CD4-positive, alpha-beta T cell treated with Interferon gamma for 1 hour (primary cell): ENCODE measurements around the gene CENPA.
"Not testable (repeated sequence)": the region's sequence is repeated elsewhere in the genome, so short reads cannot be mapped to it uniquely, and the experiment has no call there.

ENCODE experiments used
- DNase-seq: peaks from one replicate; pipeline ENCODE4 v3.0.0-alpha.2; 2020

Gene CENPA

DNA sequence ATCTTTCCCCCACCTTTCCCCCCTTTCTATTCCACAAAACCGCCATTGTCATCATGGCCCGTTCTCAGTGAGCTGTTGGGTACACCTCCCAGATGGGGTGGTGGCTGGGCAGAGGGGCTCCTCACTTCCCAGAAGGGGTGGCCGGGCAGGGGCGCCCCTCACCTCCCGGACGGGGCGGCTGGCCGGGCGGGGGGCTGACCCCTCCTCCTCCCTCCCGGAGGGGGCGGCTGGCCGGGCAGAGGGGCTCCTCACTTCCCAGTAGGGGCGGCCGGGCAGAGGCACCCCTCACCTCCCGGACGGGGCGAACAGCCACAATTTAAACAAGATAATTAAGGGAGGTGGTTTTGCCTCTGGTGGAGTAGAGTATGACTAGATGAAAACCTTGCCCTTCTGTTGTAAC is 9.3 kb downstream of the CENPA start:
- not testable (repeated sequence) for DNase-seq

- no peak for DNase-seq
Observed at GRCh38 chr2:26801328-26801727, 15.5 kb downstream of the CENPA start.

- no peak for DNase-seq
Observed at GRCh38 chr2:26801796-26802195, 15.9 kb downstream of the CENPA start.

DNA sequence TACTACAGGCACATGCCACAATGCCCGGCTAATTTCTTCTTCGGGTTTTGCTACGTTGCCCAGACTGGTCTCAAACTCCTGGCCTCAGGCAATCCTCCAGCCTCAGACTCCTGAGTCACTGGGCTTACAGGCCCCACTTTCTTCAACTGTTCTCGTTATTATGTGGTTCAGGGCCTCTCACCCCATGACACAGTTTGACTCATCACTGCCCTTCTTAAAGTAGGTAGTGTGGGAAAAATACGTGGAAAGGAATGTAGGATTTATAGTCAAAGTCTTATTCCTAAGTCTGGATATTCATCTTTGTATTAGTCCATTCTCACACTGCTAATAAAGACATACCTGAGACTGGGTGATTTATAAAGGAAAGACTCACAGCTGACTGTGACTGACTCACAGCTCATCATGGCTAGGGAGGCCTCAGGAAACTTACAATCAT is 19.4 kb downstream of the CENPA start:
- no peak for DNase-seq

- DNase-seq, result no peak
Observed at GRCh38 chr2:26807788-26808460, 22.1 kb downstream of the CENPA start.

- no peak for DNase-seq
Observed at GRCh38 chr2:26809211-26809610, 23.4 kb downstream of the CENPA start.

DNA sequence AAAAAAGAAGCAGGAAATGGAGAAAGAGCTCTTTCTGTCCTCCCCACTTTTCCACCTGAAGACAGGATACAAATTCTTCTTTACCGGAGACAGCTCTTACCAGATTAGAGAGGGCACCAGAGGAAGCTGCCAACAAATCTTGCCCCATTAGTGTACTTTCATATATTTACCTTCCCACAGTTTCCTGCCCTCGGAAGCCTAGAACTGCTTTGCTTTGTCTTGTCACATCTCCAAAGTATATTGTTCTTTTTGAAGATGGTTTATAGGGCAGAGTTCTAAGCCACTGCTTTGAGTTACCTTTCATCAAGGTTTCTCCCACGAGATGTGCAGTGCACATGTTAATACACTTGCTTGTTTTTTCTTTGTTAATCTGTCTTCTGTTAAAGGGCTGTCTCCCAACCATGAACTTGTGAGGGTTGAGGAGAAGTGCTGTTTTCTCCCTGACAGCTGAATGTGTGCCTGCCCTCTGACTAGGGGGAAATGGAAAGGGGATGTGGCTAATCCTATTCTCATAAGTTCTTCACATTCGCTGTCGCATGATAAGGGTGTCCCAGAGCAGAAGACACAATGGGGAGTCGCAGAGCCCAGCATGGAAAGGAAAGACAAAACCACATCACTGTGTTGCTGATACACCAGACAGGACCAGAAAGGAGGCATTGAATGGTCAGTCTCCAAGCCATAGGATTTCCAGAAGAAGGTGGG is 24.2 kb downstream of the CENPA start:
- DNase-seq, result no peak

DNA sequence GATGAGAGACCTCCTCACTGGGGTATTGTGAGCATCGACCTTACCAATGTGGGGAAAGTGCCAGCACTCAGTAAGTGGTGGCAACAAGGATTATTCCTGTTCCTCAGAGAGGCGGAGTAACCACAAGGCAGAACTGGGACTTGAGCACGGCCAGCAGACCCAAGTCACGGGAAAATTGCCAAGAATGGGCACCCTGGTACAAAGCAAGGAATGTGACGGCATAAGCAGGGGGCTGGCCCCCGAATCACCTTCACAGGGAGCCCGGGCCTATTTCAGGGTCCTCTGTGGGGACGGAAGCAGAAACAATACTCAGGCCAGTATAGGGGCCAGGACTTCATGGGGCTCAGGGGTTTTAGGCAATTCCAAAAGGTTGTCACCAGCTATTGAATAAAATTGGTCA is 25.4 kb downstream of the CENPA start:
- no peak for DNase-seq

DNA sequence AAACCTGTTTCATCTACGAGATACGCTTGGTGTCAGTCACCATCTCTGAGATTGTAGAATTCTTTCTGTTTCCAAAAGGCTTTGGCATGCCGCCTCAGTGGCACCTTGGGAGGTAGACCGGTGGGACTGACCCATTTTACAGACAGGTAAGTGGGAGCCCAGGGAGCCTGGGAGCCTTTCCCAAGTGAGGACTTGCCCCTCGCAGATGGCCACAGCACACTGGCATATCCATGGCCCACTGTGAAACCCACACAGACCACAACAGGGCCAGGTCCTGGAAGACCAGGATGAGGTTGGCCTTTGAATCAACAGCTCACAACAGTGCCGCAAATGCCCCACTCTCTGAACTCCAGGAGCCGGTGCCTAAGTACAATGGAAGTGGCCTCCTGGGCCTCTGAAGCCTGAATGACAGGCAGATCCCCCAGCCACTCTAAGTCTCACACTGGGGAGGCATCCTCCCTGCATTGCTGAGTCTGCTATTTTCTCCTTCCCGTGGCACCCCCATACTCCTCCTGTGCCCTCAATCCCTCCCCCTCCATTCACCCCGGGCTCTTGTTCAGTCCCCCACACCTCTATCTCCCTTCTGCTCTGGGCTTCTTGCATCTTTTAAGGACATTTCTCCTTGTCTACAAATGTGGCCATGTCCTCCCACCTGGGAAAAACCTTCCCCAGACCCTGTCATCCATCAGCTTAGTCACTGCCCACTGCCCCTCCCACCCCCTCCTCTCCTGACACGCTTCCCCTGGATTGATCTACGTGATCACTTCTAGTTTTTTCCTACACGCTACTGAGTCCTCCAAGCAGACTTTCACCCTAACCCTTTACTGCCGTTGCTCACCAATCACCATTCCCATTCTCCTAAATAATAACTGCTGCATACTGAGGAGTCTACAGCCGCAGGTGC is 26.2 kb downstream of the CENPA start:
- DNase-seq, result no peak

DNA sequence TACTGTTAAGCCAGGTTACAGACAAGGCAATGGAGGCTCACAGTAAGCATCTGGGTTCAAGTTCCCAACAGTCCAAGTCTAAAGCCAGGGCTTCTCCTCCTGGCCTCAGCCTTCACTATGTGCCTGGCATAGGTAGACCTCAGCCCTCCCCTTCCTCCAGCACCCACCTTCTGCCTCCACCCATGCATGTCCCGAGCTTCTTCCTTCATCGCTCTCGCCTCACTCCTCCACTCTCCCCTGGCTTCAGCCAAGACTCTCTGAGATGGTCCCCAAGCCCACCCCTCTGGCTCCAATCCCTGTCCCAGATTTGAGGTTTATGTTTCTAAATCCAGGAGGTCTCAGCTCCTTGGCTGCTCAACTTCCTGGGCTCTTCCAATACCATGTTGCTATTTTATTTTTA is 26.9 kb downstream of the CENPA start:
- no peak for DNase-seq

- DNase-seq, result not testable (repeated sequence)
Observed at GRCh38 chr2:26814072-26814765, 28.4 kb downstream of the CENPA start.

GRCh38 chr2:26816893-26817292 is 31.0 kb downstream of the CENPA start:
- no peak for DNase-seq

DNA sequence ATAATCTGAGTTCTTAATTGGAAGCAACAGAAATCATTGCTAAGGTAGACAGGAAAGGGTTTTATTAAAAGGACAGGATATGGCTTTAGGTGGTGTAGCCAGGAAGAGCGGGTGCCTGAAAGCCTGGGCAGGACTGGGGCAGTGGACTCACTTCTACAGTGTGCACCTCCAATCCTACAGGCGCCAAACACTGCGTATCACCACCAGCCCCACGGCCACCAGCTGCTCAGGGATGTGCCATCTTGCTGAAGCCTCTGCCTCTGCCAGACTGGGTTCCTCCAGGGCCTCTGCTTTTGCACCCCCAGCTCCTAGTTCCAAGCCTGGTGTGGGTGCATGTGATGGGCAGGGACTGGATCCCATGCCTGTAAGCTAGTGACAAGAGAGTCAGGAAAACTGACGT is 32.4 kb downstream of the CENPA start:
- no peak for DNase-seq

DNA sequence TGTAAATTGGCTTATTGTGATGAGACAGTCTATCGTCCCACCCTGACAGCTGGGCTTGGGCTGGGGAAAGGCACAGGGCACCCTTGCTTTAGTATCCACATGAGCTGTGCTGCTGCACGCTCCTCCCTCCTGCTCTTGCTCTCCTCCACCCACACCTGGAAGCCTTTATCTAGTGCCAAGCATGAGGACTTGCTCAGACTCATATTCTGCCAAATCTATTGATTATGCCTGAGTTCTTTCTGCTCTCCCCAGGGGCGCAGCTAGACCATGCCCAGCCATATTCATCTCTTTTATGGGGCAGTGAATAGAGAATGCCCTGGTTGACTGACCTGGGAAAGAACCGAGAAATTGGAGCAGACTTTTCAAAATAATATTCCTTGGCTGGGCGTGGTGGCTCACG is 33.1 kb downstream of the CENPA start:
- DNase-seq, result no peak

DNA sequence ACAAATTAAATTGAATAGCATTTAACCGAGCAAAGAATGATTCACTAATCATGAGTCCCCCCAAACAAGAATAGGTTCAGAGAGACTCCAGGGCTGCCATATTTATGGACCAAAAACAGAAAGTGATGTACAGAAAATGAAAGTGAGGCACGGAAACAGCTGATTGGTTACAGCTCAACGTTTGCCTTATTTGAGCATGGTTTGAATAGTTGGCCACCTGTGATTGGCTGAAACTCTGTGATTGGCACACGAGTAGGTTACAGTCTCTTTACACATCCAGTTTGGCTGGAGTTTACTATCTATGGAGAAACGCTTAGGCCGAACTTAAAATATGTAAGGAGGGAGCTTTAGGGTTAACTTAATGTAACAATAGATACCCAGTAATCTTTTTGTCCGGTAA is 35.1 kb downstream of the CENPA start:
- no peak for DNase-seq

- DNase-seq, result no peak
Observed at GRCh38 chr2:26822877-26823276, 37.0 kb downstream of the CENPA start.

- DNase-seq, result no peak
Observed at GRCh38 chr2:26838121-26838906, 52.5 kb downstream of the CENPA start.

DNA sequence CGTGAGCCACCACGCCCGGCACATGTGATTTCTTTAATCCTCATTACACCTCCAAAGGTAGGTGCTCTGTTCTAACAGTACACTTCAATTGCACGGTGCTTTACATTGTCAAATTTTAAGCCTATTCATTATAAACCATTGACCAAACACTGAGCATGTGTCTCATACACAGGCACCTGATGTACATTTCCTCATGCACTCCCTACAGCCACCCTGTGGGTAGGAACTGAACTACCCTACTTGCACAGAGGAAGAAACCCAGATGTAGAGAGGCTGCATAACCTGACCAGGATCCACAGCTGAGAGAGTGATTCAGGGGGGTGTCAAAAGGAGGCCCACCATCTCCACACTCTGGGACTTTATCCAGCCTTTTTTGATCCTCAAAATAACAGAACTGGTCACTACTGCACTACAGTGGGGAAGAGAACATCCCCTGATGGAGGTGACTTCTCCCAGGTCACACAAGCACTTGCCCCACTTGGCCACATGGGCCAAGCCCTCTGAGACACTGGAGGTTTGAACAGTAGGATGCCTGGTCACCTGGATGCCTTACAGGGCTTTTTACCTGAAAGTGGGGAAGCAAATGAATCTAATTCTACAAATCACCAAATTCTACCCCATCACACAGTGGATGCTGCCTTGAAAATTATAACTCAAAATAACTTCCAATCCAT is 55.2 kb downstream of the CENPA start:
- DNase-seq, result no peak

GRCh38 chr2:26843041-26843440 is 57.2 kb downstream of the CENPA start:
- DNase-seq, result no peak
